AG04450 (cell line): Measurements from ENCODE around the gene HERC2. TPM values are rescaled to one million over a fixed set of nuclear protein-coding genes. Genes with fewer than 3 reads are reported as not detected.
"Not testable (repeated sequence)": the region's sequence is repeated elsewhere in the genome, so short reads cannot be mapped to it uniquely, and the experiment has no call there.

Experiments
- CTCF ChIA-PET: fragments of 300-600, 350-600 bp; formaldehyde crosslinking; extraction: SDS; loops from one replicate; lab custom pipeline; 2022; ENCODE audit warnings: antibody characterized with exemption, inconsistent platforms; lab: Charles Lee
- POLR2A ChIA-PET: fragments of 350-600 bp; formaldehyde crosslinking; extraction: SDS; loops from one replicate; lab custom pipeline; 2021; ENCODE audit warnings: antibody characterized with exemption, inconsistent platforms; lab: Yijun Ruan, JAX
- DNase-seq: peaks from one replicate; pipeline ENCODE4 v3.0.0-alpha.2; 2011; ENCODE audit warnings: low read depth, low spot score
- H3K27ac ChIP-seq: one replicate; pipeline ENCODE4 v1.5.1; 2012; ENCODE audit warnings: low read depth, low read length, control low read depth
- H3K27me3 ChIP-seq: one replicate; pipeline ENCODE4 v1.6.0; 2012; ENCODE audit warnings: low read length; ENCODE audit not compliant: control insufficient read depth, insufficient read depth
- H3K4me3 ChIP-seq: 2 replicates; pipeline ENCODE4 v1.5.1; 2011; ENCODE audit warnings: mild to moderate bottlenecking, low read depth, low read length, control low read depth
- H3K9me3 ChIP-seq: 2 replicates; pipeline ENCODE4 v1.5.1; 2012; ENCODE audit warnings: low read length; ENCODE audit not compliant: control insufficient read depth, insufficient read depth
- polyA plus RNA-seq: library from polyadenylated mRNA; depleted of rRNA; stranded (reverse); fragments of >200 nt; gene quantifications from 2 replicates; pipeline ENCODE4 v1.2.3, GENCODE V29; 2011
- TF ChIP-seq, protein P1 (sequence below): IDR thresholded peaks from 2 replicates; pipeline ENCODE4 v1.5.1; 2011; ENCODE audit warnings: low read depth, low read length, control low read depth, inconsistent platforms

Gene HERC2
- polyA plus RNA-seq, 1 experiment: 12.7 TPM

DNA sequence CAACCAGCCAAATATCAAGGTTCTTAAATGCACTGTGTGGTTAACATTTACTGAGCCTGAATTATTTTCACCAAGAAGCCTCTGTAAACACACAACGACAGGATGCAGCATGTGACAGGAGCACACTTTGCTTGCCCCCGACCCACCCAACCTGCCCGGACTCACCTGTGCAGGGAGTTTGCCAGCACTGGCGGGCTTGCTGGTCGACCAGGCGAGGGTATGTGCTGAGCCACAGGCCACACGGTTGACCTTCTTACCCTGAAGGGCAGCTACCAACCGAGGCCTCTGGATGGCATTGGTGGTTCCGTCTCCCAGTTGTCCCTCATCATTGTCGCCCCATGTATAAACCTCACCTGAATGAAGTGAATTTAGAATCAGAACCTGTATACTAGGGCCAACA lies 197.1 kb downstream of the HERC2 start:
- Histone ChIP-seq H3K27ac (no peak overlapping the region), H3K9me3 (no peaks in the 10 kb centered on the region), H3K4me3 (no peak overlapping the region), H3K27me3 (no peaks in the 10 kb centered on the region)
- TF ChIP-seq, protein P1, sequence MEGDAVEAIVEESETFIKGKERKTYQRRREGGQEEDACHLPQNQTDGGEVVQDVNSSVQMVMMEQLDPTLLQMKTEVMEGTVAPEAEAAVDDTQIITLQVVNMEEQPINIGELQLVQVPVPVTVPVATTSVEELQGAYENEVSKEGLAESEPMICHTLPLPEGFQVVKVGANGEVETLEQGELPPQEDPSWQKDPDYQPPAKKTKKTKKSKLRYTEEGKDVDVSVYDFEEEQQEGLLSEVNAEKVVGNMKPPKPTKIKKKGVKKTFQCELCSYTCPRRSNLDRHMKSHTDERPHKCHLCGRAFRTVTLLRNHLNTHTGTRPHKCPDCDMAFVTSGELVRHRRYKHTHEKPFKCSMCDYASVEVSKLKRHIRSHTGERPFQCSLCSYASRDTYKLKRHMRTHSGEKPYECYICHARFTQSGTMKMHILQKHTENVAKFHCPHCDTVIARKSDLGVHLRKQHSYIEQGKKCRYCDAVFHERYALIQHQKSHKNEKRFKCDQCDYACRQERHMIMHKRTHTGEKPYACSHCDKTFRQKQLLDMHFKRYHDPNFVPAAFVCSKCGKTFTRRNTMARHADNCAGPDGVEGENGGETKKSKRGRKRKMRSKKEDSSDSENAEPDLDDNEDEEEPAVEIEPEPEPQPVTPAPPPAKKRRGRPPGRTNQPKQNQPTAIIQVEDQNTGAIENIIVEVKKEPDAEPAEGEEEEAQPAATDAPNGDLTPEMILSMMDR: no peak
- POLR2A ChIA-PET: no interaction called here
- DNase-seq: no peak
- CTCF ChIA-PET: interaction anchor here (0.8 to 3.8 kb wide), 5 partner anchors 9 to 34 kb away, joined by 3 to 40 read pairs (median 25); partner anchors contain the start of gene OCA2

DNA sequence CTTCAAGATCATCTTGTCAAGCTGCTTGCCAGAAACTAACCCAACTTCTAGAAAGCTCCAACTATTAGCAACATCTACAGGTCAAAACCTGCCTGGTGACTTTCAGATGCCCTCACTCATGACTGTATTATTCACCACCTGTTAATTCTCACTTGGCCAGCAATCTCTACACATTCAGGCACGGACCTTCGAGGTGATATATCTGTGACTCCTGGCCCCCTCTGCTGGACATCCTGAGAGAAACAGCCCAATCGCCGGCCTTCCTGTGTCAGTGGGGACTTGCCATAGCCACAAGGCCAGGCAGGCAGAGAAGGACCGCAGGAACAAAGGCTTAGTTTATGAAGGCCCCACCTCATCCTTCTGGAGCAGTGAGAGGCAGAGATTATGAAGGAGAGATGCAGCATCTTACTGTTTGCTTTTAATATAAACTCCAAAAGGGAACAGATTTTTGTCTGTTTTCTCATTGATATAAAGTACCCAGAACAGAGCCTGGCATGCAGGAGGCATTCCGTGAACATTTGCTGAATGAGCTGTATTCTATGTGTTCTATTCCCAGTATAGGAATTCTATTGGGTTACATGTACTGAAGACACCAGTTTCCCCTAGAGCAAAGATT lies 198.5 kb downstream of the HERC2 start:
- no peaks in the 10 kb centered on the region for H3K9me3 ChIP-seq
- peak; percentile 33 for DNase-seq
- H3K4me3 ChIP-seq: no peak overlapping the region
- ChIA-PET CTCF (interaction anchor here (0.7 to 3.8 kb wide), 12 partner anchors 9 to 1234 kb away, joined by 3 to 25 read pairs (median 4); partner anchors contain the start of gene OCA2), POLR2A (no interaction called here)
- no peaks in the 10 kb centered on the region for H3K27me3 ChIP-seq
- TF ChIP-seq, protein P1: peak; percentile 86
- no peak overlapping the region for H3K27ac ChIP-seq

DNA sequence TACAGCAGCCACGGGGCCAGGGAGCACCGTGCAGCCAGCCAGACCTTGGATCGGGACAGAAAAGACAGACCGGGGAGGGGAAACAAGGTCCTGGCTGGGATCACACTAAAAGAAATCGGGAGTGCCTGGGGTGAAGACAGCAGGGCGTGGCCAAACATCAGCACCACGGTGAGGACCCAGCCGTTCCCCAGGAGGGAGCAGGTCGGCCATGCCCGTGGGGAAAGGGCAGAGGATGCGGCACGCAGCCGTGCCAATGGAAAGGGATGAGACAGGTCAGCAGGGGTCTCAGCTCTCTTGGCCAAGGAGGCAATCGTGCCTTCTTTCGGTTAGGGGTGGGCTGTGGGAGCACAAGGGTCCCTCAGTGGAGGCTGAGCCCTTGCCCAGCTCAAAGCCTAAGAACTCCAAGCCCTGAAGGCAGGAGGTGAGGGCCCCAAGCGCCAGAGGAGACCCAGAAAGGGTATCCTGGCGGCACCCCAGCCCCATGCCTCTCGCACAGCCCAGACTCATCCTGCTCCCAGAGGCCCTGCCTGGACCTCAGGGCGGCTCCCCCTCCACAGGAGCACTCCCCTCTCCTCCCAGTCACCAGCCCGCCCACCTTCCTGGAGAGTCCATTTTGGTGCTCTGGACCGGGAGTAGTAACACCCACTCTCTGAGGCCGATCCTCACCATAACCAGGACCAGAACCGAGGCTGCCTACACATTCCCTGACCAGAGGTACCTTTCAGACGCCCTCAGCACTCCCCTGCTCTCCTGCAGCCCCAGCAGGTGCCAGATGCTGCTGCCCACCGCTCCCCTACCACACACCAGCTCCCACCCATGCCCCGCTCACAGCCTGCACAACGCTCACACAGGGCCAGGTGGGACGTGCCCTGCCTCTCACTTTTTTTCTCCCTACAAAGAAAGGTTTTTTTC lies 199.7 kb downstream of the HERC2 start:
- no peak for DNase-seq
- no peak overlapping the region for H3K4me3 ChIP-seq
- no peaks in the 10 kb centered on the region for H3K27me3 ChIP-seq
- CTCF ChIA-PET: interaction anchor here (0.7 to 2.2 kb wide), 6 partner anchors 8 to 1232 kb away, joined by 3 to 11 read pairs (median 6); partner anchors contain the start of gene OCA2
- TF ChIP-seq, protein P1: no peak
- no peak overlapping the region for H3K27ac ChIP-seq
- POLR2A ChIA-PET: no interaction called here
- H3K9me3 ChIP-seq: no peaks in the 10 kb centered on the region

DNA sequence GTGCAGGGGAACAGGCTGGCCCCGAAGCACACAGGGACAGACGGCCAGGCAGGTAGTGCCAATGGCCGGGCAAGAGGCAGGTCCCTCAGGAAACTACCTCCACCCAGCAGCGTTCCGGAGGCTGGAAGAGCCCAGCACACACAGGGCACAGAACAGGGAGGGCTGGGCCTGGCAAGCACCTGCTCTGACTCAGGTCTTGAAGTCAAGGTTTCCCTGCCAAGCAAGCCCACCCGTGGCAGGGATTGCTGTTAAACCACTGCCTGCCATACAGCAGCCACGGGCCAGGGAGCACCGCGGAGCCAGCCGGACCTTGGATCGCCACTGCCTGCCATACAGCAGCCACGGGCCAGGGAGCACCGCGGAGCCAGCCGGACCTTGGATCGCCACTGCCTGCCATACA lies 200.4 kb downstream of the HERC2 start:
- CTCF ChIA-PET, H3K4me3 ChIP-seq, POLR2A ChIA-PET, H3K27ac ChIP-seq, DNase-seq, H3K27me3 ChIP-seq, H3K9me3 ChIP-seq: not testable (repeated sequence)

DNA sequence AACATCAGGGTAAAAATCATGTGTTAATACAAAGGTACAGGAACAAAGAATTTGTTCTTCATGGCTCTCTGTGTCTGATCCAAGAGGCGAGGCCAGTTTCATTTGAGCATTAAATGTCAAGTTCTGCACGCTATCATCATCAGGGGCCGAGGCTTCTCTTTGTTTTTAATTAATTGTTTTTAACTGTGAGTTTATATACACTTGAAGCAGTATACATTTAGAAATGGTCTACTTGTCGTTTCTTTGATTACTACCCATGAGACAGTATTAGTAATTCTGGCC lies 201.7 kb downstream of the HERC2 start:
- no peaks in the 10 kb centered on the region for H3K9me3 ChIP-seq
- ChIA-PET POLR2A (no interaction called here), CTCF (interaction anchor here (0.8 kb wide), 1 partner anchor 25 kb away, joined by 3 read pairs; no protein-coding TSS in a partner anchor)
- H3K27me3 ChIP-seq: no peaks in the 10 kb centered on the region
- TF ChIP-seq, protein P1: no peak
- no peak for DNase-seq
- no peak overlapping the region for H3K4me3 ChIP-seq
- H3K27ac ChIP-seq: no peak overlapping the region
